GM19238 (cell line): ENCODE data around the gene LMF1.
"Not testable (repeated sequence)": the region's sequence is repeated elsewhere in the genome, so short reads cannot be mapped to it uniquely, and the experiment has no call there.

Experiments used
- DNase-seq: peaks from one replicate; pipeline ENCODE4 v3.0.0; 2011; ENCODE audit warnings: low spot score; ENCODE audit not compliant: insufficient read length

LMF1 gene

DNA sequence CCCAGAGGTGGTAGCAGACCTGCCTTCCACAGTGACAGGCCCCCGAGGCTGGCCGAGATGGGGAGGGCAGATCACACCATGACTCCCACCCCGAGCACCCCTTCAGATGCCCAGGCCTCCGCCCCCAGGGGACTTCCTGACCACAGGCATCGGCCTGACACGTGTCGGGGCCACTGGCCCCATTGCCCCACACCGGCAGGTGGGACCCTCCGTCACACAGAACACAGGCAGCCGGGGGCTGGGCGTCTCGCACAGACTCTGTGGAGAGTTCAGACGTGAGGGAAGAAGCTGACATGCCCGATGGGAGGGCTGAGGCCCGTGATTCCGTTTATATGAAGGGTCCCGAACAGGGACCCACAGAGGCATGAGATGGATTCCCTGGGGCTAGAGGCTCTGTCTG, 118.9 kb downstream of the LMF1 start:
- no peak for DNase-seq

DNA sequence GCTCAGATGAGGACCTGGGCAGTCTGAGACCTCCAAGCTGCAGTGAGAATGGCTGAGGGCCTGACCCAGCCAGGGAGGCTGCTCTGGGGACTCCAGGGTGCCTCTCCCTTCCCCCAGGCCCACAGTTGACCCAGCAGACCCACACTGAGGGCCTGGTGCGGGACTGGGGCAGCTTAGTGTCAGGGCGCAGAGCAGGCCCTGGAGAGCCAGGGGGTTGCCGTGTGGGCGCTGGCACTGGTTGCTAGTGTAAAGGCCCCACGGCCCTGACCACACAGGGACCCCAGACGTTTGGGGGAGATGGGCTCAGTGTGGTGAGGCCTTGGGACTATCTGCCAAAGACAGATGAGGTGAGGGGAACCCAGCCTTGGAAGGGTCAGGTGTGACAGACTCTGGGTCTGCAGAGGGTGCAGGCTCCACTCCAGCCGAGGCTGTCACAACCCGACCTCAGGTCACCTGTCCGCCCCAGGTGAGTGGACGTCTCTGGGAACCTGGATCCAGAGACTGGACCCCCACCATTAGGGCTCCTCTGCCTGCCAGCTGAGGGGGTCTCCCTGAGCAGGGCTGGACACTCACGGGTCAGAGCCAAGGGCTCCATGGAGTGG, 119.5 kb downstream of the LMF1 start:
- DNase-seq, result no peak

DNA sequence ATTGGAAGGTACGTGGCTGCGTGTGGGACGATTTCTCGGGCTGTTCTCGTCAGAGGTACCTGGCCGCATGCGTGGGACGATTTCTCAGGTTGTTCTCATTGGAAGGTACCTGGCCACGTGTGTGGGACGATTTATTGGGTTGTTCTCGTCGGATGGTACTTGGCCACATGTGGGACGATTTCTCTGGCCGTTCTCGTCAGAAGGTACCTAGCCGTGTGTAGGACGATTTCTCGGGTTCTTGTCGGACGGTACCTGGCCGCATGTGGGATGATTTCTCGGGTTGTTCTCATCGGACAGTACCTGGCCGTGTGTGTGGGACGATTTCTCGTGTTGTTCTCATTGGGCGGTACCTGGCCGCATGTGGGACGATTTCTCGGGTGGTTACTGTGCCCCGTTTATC, 120.1 kb downstream of the LMF1 start:
- DNase-seq, result no peak

DNA sequence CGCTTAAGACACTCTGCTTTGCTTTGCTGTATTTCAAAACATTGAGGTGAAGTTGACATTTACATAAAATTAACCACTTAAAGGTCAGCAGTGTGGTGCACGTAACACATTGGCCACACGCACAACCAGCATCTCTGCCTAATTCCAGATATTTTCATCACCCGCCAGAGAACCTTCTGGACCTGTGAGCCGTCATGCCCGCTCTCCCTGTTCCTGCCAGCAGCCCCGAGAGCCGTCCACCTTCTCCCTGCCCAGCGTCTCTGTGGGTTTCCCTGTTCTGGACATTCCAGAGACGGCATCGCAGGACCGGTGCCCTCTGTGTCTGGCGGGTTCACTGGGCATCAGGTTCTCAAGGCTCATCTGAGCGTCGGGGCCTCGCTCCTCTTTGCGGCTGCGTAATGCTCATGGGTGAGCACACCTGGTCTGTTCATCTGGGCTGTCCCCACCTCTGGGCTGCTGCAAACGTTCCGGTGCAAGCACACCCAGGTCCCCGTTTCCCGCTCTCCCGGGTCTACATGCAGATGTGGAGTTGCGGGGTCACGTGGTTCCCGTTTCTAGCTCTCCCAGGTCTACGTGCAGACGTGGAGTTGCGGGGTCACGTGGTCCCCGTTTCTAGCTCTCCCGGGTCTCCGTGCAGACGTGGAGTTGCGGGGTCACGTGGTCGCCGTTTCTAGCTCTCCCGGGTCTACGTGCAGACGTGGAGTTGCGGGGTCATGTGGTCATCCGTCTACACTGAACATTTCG, 122.1 kb downstream of the LMF1 start:
- no peak for DNase-seq

DNA sequence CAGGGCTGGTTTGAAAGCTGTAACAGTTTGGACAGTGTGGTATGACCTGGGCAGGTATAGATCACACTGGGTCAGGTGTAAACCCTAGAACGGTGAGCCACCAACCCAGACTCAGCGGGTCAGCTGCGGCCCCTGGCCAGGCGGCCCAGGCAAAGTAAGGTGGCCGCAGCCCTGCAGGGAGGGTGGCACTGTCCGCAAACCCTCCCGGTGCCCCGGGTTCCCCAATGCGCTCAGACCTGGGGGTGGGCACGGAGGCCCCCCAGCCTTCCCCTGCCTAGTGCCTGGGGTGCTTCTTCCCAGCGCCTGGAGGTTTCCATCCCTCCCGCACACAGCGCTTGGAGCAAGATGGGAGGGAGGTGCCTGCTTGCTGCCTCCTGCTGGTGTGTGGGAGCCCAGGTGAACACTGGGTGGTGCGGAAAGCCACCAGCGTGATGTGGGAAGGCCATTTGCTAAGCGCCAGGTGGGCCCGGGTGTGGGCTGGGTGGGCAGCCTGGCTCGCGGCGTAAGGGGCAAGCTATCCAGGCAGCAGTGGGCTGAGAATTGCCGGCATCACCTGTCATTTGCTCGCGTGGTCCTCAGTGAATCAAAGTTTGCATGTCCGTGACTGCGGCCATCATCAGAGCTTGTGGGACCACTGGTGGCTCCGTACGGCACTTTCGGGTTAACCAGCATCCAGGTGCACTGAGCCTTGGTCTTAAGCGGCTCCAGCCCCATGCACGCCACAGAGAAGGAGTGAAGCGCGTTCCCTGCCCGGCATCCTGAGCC, 122.9 kb downstream of the LMF1 start:
- DNase-seq, result no peak

GRCh38 chr16:847151-847550, 123.6 kb downstream of the LMF1 start:
- DNase-seq, result no peak

GRCh38 chr16:845351-845745, 125.4 kb downstream of the LMF1 start:
- DNase-seq, result no peak

GRCh38 chr16:844638-845350, 126.0 kb downstream of the LMF1 start:
- no peak for DNase-seq

DNA sequence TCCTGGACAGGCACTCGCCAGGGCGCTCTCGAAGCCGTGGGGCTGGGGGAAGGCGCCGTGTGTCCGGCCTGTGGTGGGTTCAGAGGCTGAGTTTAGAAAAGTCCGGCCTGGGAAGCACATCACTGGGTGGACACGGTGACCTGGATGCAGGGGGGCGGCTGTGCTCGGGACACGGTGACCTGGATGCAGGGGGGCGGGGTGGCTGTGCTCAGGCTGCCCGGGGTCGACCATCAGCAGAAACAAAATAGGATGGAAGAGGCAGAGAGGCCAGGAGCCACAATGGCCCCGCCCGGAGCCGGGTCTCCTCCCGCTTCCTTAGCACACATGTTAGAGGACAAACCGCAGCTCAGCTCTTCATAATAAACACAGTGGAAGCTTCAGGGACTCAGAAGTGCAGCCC, 127.0 kb downstream of the LMF1 start:
- no peak for DNase-seq

DNA sequence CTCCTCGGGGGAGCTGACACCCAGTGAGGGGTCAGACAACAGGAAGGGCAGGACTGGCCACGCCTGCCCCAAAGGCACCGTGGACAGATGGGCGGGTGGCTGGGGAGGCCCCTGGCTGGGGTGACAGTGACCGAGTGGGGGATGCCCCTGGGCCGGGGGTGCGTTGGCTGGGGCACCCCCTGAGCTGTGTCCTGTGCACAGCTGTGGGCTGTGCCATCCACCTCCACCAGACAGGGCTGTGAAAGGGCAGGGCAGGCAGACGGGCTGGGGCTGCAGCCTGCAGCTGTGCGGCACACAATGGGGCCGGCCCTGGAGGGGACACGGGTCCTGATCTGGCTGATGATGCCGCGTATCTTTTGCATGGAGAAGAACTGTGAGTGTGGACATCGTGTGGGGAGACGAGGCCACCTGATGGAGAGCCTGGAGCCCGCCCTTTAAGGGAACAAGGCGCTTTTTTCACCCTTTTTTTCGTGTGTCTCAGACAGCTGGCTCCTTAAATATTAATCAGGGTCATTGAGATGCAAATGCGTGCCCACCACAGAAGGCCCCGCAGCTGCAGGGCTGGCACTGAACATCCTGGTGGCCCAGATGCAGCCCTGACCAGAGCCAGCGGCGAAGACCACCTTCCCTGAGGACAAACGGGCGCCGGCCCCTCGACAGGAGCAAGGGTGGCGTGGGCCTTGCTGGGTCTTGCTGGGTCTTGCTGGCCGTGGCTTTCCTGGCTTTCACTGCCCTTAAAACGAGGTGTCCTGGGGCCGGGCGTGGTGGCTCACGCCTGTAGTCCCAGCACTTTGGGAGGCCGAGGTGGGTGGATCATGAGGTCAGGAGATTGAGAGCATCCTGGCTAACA, 127.8 kb downstream of the LMF1 start:
- DNase-seq, result no peak

DNA sequence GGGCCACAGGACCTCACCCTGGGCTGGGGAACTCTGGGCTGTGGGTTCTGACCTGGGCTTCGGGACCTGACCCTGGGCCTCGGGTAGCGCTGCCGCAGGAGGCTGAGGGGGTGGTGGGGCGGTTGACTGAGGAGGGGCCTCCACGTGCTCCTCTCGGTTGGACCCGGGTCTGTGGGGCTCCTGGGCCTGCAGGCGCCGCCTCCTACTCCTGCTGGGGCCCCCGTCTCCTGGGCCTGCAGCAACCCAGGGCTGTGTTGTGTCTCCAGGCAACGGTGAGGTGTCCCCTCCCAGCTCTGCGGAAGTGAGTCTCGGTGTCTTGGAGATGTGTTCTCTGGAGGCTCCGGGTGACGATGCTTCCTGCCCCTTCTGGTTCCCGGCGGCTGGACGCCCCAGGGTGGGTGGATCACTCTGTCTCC, 128.7 kb downstream of the LMF1 start:
- DNase-seq, result no peak

DNA sequence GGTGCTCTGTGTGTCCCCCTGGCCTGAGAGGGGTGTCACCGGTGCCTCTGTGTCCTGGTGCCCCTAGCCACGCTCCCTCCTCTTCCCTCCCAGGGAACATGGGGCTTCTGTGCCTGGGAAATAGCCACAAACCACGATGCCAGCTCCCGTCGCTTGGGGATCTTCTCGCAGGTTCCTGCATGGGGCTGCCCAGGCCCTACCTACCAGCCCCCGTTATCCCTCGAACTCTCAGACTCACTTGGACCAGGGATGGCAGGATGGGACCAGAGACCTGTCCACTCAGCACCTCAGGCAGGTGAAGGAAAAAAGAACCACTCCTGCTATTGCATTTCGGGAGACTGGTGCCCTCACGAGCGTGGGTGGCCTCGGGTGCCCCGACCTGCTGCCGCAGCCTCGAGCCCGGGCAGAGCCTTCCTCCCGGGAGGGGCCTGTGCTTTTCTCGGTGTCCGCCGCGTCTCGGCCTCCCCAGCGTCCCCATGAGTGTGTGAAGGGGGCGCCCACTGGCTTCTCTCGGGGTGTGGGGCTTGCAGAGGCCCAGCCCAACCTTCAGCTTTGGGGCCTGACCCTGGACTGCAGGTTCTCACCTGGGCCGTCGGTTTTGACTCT, 129.2 kb downstream of the LMF1 start:
- DNase-seq, result no peak

GRCh38 chr16:840561-841454, 130.0 kb downstream of the LMF1 start:
- DNase-seq, result no peak

- DNase-seq, result no peak
Observed at GRCh38 chr16:839643-840408, 131.0 kb downstream of the LMF1 start.

- no peak for DNase-seq
Observed at GRCh38 chr16:838741-839140, 132.0 kb downstream of the LMF1 start.

DNA sequence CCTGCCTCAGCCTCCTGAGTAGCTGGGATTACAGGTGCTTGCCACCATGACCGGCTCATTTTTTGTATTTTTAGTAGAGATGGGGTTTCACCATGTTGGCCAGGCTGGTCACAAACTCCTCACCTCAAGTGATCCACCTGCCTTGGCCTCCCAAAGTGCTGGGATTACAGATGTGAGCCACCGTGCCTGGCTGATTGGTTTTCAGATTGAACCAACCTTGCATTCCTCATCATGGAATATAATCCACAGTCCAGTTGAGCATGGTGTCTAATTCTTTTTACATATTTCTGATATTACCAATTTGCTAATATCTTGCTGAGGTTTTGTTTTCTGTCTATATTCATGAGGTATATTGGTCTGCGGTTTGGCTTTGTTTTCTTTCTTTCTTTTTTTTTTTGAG, 134.0 kb downstream of the LMF1 start:
- DNase-seq, result not testable (repeated sequence)

DNA sequence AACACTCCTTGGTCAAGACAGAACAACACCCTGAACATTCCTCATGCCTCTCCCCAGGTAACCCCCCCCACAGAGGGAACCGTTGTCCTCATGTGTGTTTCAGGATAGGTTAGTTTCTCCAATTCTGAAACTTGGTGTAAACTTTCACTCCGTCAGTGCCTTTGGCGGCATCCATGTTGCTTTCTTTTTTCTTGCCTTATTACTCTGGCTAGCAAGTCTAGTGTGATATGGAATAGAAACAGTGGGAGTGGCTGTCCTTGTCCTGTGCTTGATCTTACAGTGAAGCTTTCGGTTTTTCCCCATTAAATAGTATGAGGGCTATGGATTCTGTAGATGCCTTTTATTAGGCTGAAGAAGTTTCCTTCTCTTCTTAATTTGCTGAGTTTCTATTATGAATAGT, 134.6 kb downstream of the LMF1 start:
- DNase-seq, result no peak

GRCh38 chr16:835373-835772, 135.4 kb downstream of the LMF1 start:
- no peak for DNase-seq

DNA sequence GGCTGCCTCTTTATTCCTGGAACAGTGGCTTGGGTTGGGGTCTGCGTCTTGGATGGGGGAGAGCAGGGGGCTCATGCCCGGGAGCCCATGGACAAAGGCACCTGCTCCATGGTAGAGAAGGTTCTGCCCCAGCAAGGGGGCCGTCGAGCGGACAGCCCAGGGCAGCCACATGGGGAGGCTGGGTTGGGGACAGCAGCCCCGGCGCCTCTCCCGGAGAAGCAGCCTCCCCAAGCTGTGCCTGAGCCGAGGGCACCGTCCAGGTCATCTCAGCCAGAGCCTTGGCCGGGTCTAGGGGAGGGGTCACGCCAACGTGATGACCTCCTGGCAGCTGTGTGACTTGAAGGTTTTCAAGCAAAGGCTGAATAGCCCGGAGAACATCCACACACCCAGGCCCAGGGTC, 137.4 kb downstream of the LMF1 start:
- no peak for DNase-seq
